Fibroblast of skin of left biceps (primary cell): ENCODE results near the gene C14orf39.
"Not testable (repeated sequence)": the region's sequence is repeated elsewhere in the genome, so short reads cannot be mapped to it uniquely, and the experiment has no call there.

Source experiments
- DNase-seq, 2 experiments: peaks; one replicate each; pipeline ENCODE4 v3.0.0-alpha.2; 2013; ENCODE audit warnings: low read depth in 2 of 2

Gene C14orf39

GRCh38 chr14:60495946-60496345, 10.1 kb upstream of the C14orf39 start:
- no peak for DNase-seq

DNA sequence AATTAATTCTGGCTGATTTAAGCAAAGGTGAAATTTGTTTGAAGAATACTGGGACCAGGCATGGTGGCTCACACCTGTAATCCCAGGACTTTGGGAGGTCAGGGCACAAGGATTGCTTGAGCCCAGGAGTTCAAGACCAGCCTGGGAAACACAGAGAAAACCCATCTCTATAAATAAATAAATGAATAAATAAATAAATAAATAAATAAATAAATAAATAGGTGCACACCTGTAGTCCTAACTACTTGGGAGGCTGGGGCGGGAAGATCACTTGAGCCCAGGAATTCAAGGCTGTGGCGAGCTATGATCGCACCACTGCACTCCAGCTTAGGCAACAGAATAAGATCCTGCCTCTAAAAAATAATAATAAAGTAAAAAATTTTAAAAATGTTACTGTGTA, 4.4 kb upstream of the C14orf39 start:
- DNase-seq = no peak

DNA sequence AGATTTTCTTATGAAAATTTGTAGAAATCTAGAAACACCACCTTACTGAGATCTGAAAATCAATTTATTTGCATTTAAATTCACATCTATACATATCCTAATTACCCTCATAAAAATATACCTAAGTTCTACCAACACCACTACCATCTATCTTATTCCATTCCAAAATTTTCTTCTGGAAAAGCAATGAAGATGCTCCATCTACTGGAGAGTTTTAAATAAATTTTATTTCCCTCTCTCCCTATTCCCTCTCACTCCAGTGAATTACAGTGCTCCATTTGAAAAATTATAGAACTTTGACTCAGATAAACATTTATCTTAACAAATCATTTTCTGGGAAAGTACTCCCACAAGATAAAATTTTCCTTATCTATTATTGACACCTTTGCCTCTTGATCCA, 2.3 kb upstream of the C14orf39 start:
- DNase-seq = no peak

DNA sequence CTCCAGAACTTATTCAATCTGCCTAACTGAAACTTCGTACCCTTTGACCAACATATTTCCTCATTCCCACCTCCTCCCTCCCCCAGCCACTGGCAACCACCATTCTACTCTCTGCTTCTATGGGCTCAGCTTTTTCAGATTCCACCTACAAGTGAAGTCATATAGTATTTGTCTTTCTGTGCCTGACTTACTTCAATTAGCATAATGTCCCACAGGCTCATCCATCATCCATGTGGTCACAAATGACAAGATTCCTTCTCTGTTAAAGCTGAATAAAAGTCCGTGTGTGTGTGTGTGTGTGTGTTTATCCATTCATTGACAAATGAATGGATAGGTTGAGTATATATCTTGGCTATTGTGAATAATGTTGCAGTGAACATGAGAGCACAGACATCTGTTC, 1.3 kb upstream of the C14orf39 start:
- DNase-seq = no peak

- no peak for DNase-seq
Measured at GRCh38 chr14:60485057-60485597, 736 bp downstream of the C14orf39 start.

DNA sequence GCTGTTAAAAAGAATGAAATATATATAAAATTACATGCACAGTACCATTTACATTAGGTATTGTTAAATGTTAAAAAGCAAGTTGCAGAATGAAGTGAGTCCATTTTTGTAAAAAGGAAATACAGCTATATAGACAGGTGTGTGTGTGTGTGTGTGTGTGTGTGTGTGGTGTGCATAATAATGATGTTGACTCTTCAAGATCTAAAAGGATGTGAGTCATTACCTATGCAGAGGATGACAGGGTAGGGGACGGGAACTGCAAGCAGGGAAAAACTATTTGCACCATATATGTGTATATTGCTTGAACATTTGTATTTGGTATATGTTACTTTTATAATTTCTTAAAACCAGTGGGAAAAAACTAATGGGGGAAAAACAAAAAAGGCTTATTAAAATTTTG, 3.1 kb downstream of the C14orf39 start:
- no peak for DNase-seq

DNA sequence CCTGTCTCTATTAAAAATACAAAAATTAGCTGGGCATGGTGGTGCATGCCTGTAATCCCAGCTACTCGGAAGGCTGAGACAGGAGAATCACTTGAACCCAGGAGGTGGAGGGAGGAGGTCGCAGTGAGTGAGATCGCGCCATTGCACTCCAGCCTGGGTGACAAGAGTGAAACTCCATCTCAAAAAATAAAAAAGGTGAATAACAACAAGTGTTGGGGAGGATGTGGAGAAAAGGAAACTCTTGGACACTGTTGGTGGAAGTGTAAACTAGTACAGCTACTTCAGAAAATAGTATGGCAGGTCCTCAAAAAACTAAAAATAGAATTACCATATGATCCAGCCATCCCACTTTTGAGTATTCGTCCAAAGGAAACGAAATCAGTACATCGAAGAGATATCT, 5.6 kb downstream of the C14orf39 start:
- DNase-seq = not testable (repeated sequence)

DNA sequence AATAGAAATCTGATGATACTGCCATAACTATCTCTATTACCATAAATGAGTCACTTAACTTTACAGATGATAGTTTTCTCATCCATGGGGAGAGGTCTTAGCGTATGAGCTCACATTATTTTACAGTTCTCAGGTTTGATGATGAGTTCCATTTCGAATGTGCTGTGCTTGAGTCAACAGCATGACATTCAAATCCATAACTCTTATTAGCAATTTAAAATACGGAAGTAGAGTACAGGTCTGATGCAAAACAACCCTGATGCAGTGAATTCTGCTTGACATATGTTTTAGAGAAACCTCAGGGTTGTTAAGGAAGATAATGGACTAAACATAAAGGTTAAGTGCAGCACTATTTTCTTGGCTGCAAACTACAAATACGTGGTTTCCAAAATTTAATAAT, 30.0 kb downstream of the C14orf39 start:
- no peak for DNase-seq

DNA sequence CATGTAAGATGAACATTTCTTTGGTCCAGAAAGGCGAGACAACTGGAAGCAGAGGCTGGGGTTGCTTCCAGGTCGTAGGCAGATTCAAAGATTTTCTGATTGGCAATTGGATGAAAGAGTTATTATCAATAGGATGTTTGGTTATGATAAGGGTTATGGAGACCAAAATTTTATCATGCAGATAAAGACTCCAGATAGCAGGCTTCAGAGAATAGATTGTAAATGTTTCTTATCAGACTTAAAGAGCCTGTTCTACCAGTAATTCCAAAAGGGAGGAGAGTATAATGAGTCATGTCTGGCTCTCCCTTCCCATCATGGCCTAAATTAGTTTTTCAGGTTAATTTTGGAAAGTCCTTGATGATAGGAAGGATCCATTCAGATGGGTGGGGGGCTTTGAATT, 55.6 kb downstream of the C14orf39 start:
- DNase-seq = no peak

- DNase-seq = no peak
Measured at GRCh38 chr14:60420050-60420449, 65.8 kb downstream of the C14orf39 start.

GRCh38 chr14:60397550-60397949, 88.3 kb downstream of the C14orf39 start:
- DNase-seq = not testable (repeated sequence)

GRCh38 chr14:60396718-60397343, 89.0 kb downstream of the C14orf39 start:
- no peak for DNase-seq
